Uterus (tissue), 4 donors: ENCODE results near the gene DEAF1. TPM values are rescaled to one million over a fixed set of nuclear protein-coding genes. Genes with fewer than 3 reads are reported as not detected.

Source experiments
- DNase-seq, 2 donors: peaks; one replicate each; pipeline ENCODE4 v3.0.0-alpha.2; 2019 to 2020
- H3K27ac ChIP-seq, 2 donors: fragments of 200-600 bp; sonication (generic); 1 replicate in 1 of 2; 2 replicates in 1 of 2; pipeline ENCODE4 v1.5.1; 2016 to 2018
- H3K27me3 ChIP-seq, 2 donors: fragments of 200-600 bp; sonication (generic); one replicate each; pipeline ENCODE4 v1.5.1; 2018 to 2019; ENCODE audit warnings: control low read depth in 1 of 2
- H3K36me3 ChIP-seq, 2 donors: fragments of 200-600 bp; sonication (generic); one replicate each; pipeline ENCODE4 v1.5.1; 2019; ENCODE audit warnings: control low read depth in 1 of 2
- H3K4me1 ChIP-seq, 2 donors: fragments of 200-600 bp; sonication (generic); one replicate each; pipeline ENCODE4 v1.5.1; 2018 to 2019; ENCODE audit warnings: control low read depth in 1 of 2
- H3K4me3 ChIP-seq, 2 donors: fragments of 200-600 bp; sonication (generic); 1 replicate in 1 of 2; 2 replicates in 1 of 2; pipeline ENCODE4 v1.5.1; 2018 to 2019; ENCODE audit warnings: mild to moderate bottlenecking in 1 of 2
- H3K9me3 ChIP-seq, 2 donors: fragments of 200-600 bp; sonication (generic); one replicate each; pipeline ENCODE4 v1.5.1; 2019; ENCODE audit warnings: control low read depth in 1 of 2
- CTCF ChIP-seq, 4 experiments: fragments of 200-600 bp in 2 of 4; fragments of 450-650 bp in 2 of 4; sonication (generic) in 2 of 4; IDR thresholded peaks; one replicate each; pipeline ENCODE4 v1.5.1; 2016 to 2019; ENCODE audit warnings: antibody characterized with exemption in 4 of 4, mild to moderate bottlenecking in 2 of 4, moderate library complexity in 1 of 4
- POLR2A ChIP-seq, 2 donors: fragments of 450-650 bp; IDR thresholded peaks; one replicate each; pipeline ENCODE4 v1.6.1; 2016; ENCODE audit warnings: antibody characterized with exemption in 2 of 2, mild to moderate bottlenecking in 1 of 2, moderate library complexity in 1 of 2
- intact Hi-C: fragments of 100-400 bp; cut with DNase I; formaldehyde crosslinking; loops from one replicate; pipeline ENCODE4 v1.15.1; 2023; ENCODE audit warnings: low total_unique reads
- total RNA-seq, 4 donors: library from RNA; depleted of rRNA in 3 of 4; stranded (reverse); fragments of >200 nt in 3 of 4; gene quantifications; one replicate each; pipeline versions ENCODE4 v1.1.0 to v1.2.4, GENCODE V29; 2014 to 2023
- donor health status: DM: yes; HTN: yes; CAD: no.

Gene DEAF1
- total RNA-seq, 4 donors from 2014 or later = 7.9 to 45.6 (median 20.4) TPM

- Histone ChIP-seq H3K27me3 (no peaks in the 10 kb centered on the region), H3K4me3 (no peak overlapping the region), H3K36me3 (no peaks in the 10 kb centered on the region), H3K9me3 (no peaks in the 10 kb centered on the region), H3K27ac (no peak overlapping the region), H3K4me1 (no peaks in the 10 kb centered on the region)
- intact Hi-C loops = no loop called here
- DNase-seq = no peak
- TF ChIP-seq CTCF (IDR thresholded peaks at IDR 0.05) (no peak), POLR2A (IDR thresholded peaks at IDR 0.05) (no peak)
Measured at GRCh38 chr11:646214-646613, 48.8 kb downstream of the DEAF1 start.

GRCh38 chr11:645536-645935 lies 49.5 kb downstream of the DEAF1 start:
- Histone ChIP-seq H3K27ac (no peak overlapping the region), H3K4me3 (no peak overlapping the region), H3K27me3 (no peaks in the 10 kb centered on the region), H3K9me3 (no peaks in the 10 kb centered on the region), H3K4me1 (no peaks in the 10 kb centered on the region), H3K36me3 (no peaks in the 10 kb centered on the region)
- no peak for TF ChIP-seq CTCF (IDR thresholded peaks at IDR 0.05)
- TF ChIP-seq POLR2A (IDR thresholded peaks at IDR 0.05) = no peak
- intact Hi-C loops = no loop called here
- DNase-seq = no peak

GRCh38 chr11:643849-644738 lies 50.9 kb downstream of the DEAF1 start:
- no peak overlapping the region for H3K27ac ChIP-seq
- no peaks in the 10 kb centered on the region for H3K4me1 ChIP-seq
- no peaks in the 10 kb centered on the region for H3K36me3 ChIP-seq
- intact Hi-C loops = no loop called here
- no peak overlapping the region for H3K4me3 ChIP-seq
- no peaks in the 10 kb centered on the region for H3K27me3 ChIP-seq
- no peaks in the 10 kb centered on the region for H3K9me3 ChIP-seq
- no peak for TF ChIP-seq POLR2A (IDR thresholded peaks at IDR 0.05)
- no peak for DNase-seq

GRCh38 chr11:643366-643765 lies 51.7 kb downstream of the DEAF1 start:
- Histone ChIP-seq H3K9me3 (no peaks in the 10 kb centered on the region), H3K4me1 (no peaks in the 10 kb centered on the region), H3K4me3 (no peak overlapping the region), H3K27ac (no peak overlapping the region), H3K27me3 (no peaks in the 10 kb centered on the region), H3K36me3 (no peaks in the 10 kb centered on the region)
- no peak for DNase-seq
- TF ChIP-seq POLR2A (IDR thresholded peaks at IDR 0.05) = no peak
- TF ChIP-seq CTCF (IDR thresholded peaks at IDR 0.05) = no peak
- intact Hi-C loops = no loop called here

GRCh38 chr11:641806-642370 lies 53.1 kb downstream of the DEAF1 start:
- no peak for DNase-seq
- no peaks in the 10 kb centered on the region for H3K27me3 ChIP-seq
- H3K36me3 ChIP-seq = no peaks in the 10 kb centered on the region
- H3K27ac ChIP-seq = no peak overlapping the region
- intact Hi-C loops = no loop called here
- H3K4me3 ChIP-seq = no peak overlapping the region
- TF ChIP-seq POLR2A (IDR thresholded peaks at IDR 0.05) = no peak
- no peak for TF ChIP-seq CTCF (IDR thresholded peaks at IDR 0.05)
- no peaks in the 10 kb centered on the region for H3K9me3 ChIP-seq
- peaks cover 0 to 11% of the 10 kb centered on the region in 2 donors for H3K4me1 ChIP-seq
